Common myeloid progenitor, CD34-positive (primary cell): ENCODE data around the gene TMEM95.

Experiments
- CTCF ChIA-PET: fragments of 350-600 bp; sonication (Branson Sonifier 250); formaldehyde crosslinking; loops from one replicate; lab custom pipeline; 2021; ENCODE audit warnings: antibody characterized with exemption; lab: Charles Lee
- POLR2A ChIA-PET: fragments of 350-600 bp; sonication (Branson Sonifier 250); formaldehyde crosslinking; loops from one replicate; lab custom pipeline; 2021; ENCODE audit warnings: antibody characterized with exemption; lab: Charles Lee
- DNase-seq, 3 donors: peaks; one replicate each; pipeline versions ENCODE4 v3.0.0 to v3.0.0-alpha.2; 2013
- H3K27ac ChIP-seq, 2 experiments: 1 replicate in 1 of 2; 2 replicates in 1 of 2; pipeline ENCODE4 v1.7.0; 2013; ENCODE audit warnings: inconsistent platforms in 2 of 2, low read length in 2 of 2, mild to moderate bottlenecking in 2 of 2, low read depth in 1 of 2, moderate library complexity in 1 of 2; ENCODE audit not compliant: severe bottlenecking in 2 of 2, insufficient read depth in 1 of 2, poor library complexity in 1 of 2
- H3K27me3 ChIP-seq, 5 experiments: replicated peaks in 2 of 5; 1 replicate in 3 of 5; 2 replicates in 2 of 5; pipeline versions ENCODE4 v1.6.1 to v1.7.0; 2013; ENCODE audit warnings: low read length in 4 of 5, mild to moderate bottlenecking in 2 of 5, moderate library complexity in 2 of 5, inconsistent platforms in 1 of 5; ENCODE audit not compliant: insufficient read depth in 5 of 5, control insufficient read depth in 4 of 5
- H3K36me3 ChIP-seq, 4 experiments: 1 replicate in 2 of 4; 2 replicates in 2 of 4; pipeline versions ENCODE4 v1.6.1 to v1.7.0; 2013; ENCODE audit warnings: low read length in 3 of 4, control low read depth in 1 of 4, mild to moderate bottlenecking in 1 of 4; ENCODE audit not compliant: control insufficient read depth in 4 of 4, insufficient read depth in 4 of 4
- H3K4me1 ChIP-seq, 4 experiments: 1 replicate in 3 of 4; 2 replicates in 1 of 4; pipeline versions ENCODE4 v1.6.1 to v1.7.1; 2013; ENCODE audit warnings: low read length in 3 of 4, mild to moderate bottlenecking in 3 of 4, control low read depth in 1 of 4, inconsistent platforms in 1 of 4, moderate library complexity in 1 of 4; ENCODE audit not compliant: control insufficient read depth in 4 of 4, insufficient read depth in 4 of 4; ENCODE audit errors: control extremely low read depth in 1 of 4
- H3K4me3 ChIP-seq, 7 experiments: 1 replicate in 4 of 7; 2 replicates in 3 of 7; pipeline versions ENCODE4 v1.5.1 to v1.7.0; 2013; ENCODE audit warnings: mild to moderate bottlenecking in 7 of 7, low read length in 6 of 7, moderate library complexity in 6 of 7, inconsistent platforms in 2 of 7, low read depth in 2 of 7, control low read depth in 1 of 7; ENCODE audit not compliant: insufficient read depth in 4 of 7, control insufficient read depth in 1 of 7; ENCODE audit errors: extremely low read depth in 1 of 7
- H3K9me3 ChIP-seq, 5 experiments: 1 replicate in 4 of 5; 2 replicates in 1 of 5; pipeline versions ENCODE4 v1.6.1 to v1.7.1; 2013; ENCODE audit warnings: low read length in 4 of 5, mild to moderate bottlenecking in 2 of 5, inconsistent platforms in 1 of 5, low read depth in 1 of 5, moderate library complexity in 1 of 5; ENCODE audit not compliant: control insufficient read depth in 4 of 5, insufficient read depth in 2 of 5; ENCODE audit errors: control extremely low read depth in 1 of 5
- WGBS: methylation state at CpG from one replicate; pipeline ENCODE4 v1.1.5; 2013; ENCODE audit not compliant: insufficient coverage; 5-methylcytosine and 5-hydroxymethylcytosine counted together

Gene TMEM95

DNA sequence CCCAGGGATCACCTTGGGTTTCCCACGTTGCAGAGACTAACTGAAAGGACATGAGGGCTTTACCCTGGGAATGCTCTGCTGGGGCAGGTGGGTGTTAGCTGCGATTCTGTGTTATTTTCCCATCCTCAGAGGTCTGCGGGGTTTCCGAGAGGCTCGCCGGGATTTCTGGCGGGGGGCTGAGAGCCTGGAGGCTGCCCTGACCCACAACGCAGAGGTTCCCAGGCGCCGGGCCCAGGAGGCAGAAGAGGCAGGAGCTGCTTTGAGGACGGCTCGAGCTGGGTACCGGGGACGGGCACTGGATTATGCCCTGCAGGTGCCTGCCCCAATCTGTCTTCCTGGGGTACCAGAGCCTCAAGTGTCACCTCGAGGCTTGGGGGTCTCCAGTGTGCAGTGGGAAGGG is 11.7 kb upstream of the TMEM95 start:
- ChIA-PET CTCF (interaction anchor here (1.2 to 18.5 kb wide), 4 partner anchors 9 to 83 kb away, joined by 3 to 314 read pairs (median 6); partner anchors contain the start of gene NEURL4), POLR2A (interaction anchor here (0.7 kb wide), 1 partner anchor 498 kb away, joined by 3 read pairs; no protein-coding TSS in a partner anchor)
- Histone ChIP-seq H3K9me3 (no peaks in the 10 kb centered on the region), H3K27me3 (no peaks in the 10 kb centered on the region), H3K4me1 (peaks cover 0 to 2% (median under 1%) of the 10 kb centered on the region in 4 experiments), H3K4me3 (no peak overlapping the region), H3K27ac (no peak overlapping the region), H3K36me3 (peaks cover 14 to 83% (median 61%) of the 10 kb centered on the region in 4 experiments)
- 90% methylated on average over 9 of the region's 15 CpGs for WGBS
- DNase-seq, result no peak

- ChIA-PET POLR2A (no interaction called here), CTCF (interaction anchor here (1.5 to 18.5 kb wide), 7 partner anchors 10 to 50 kb away, joined by 3 to 314 read pairs (median 16); partner anchors contain the start of genes ACAP1 and NEURL4)
- Histone ChIP-seq H3K36me3 (peaks cover 16 to 83% (median 53%) of the 10 kb centered on the region in 4 experiments), H3K27ac (no peak overlapping the region), H3K4me3 (no peak overlapping the region), H3K9me3 (no peaks in the 10 kb centered on the region), H3K4me1 (peaks cover 0 to 21% (median 9%) of the 10 kb centered on the region in 4 experiments), H3K27me3 (no peaks in the 10 kb centered on the region)
- 91% methylated on average over 17 of the region's 18 CpGs for WGBS
- DNase-seq, result no peak
Measured at GRCh38 chr17:7346761-7347614, 8.0 kb upstream of the TMEM95 start.

- 96% methylated on average over 12 of the region's 19 CpGs for WGBS
- no peak for DNase-seq
- no peaks in the 10 kb centered on the region for H3K27me3 ChIP-seq
Measured at GRCh38 chr17:7347630-7348477, 7.1 kb upstream of the TMEM95 start.

GRCh38 chr17:7348478-7349242 is 6.3 kb upstream of the TMEM95 start:
- CTCF ChIA-PET, result interaction anchor here (0.5 to 18.5 kb wide), 10 partner anchors 12 to 438 kb away, joined by 3 to 314 read pairs (median 4); partner anchors contain the start of genes ACADVL, ACAP1, DLG4 and NEURL4
- no peak overlapping the region for H3K27ac ChIP-seq
- H3K36me3 ChIP-seq, result peaks cover 13 to 79% (median 41%) of the 10 kb centered on the region in 4 experiments
- POLR2A ChIA-PET, result no interaction called here
- H3K9me3 ChIP-seq, result no peaks in the 10 kb centered on the region
- H3K4me3 ChIP-seq, result no peak overlapping the region
- H3K27me3 ChIP-seq, result no peaks in the 10 kb centered on the region
- DNase-seq, result no peak
- H3K4me1 ChIP-seq, result peaks cover 0 to 31% (median 14%) of the 10 kb centered on the region in 4 experiments
- WGBS, result 91% methylated on average over 15 of the region's 19 CpGs

More at GRCh38 chr17:7347630-7348477, 7.1 kb upstream of the TMEM95 start:
- ChIA-PET POLR2A (no interaction called here), CTCF (interaction anchor here (1.1 to 18.5 kb wide), 7 partner anchors 11 to 302 kb away, joined by 3 to 314 read pairs (median 5); partner anchors contain the start of genes ACADVL, ACAP1, DLG4 and NEURL4)
- Histone ChIP-seq H3K4me1 (peaks cover 0 to 29% (median 13%) of the 10 kb centered on the region in 4 experiments), H3K9me3 (no peaks in the 10 kb centered on the region), H3K27ac (no peak overlapping the region), H3K36me3 (peaks cover 13 to 83% (median 49%) of the 10 kb centered on the region in 4 experiments), H3K4me3 (no peak overlapping the region)

- WGBS, result under 1% methylated on average over 56 of the region's 91 CpGs
- peaks cover 8 to 47% (median 18%) of the 10 kb centered on the region in 4 experiments for H3K36me3 ChIP-seq
- peak within 1 kb of the TSS in 1 of 2 experiments; percentile 49 for H3K27ac ChIP-seq
- H3K9me3 ChIP-seq, result no peaks in the 10 kb centered on the region
- POLR2A ChIA-PET, result interaction anchor here (1.1 kb wide), 1 partner anchor 16 kb away, joined by 4 read pairs; the partner anchor contains the start of gene ACAP1
- DNase-seq, result peak in 2 of 3 donors; percentile 26 to 57
- CTCF ChIA-PET, result interaction anchor here (0.7 to 18.5 kb wide), 4 partner anchors 15 to 131 kb away, joined by 3 to 314 read pairs (median 25); partner anchors contain the start of genes ACAP1 and NEURL4
- H3K4me3 ChIP-seq, result peak within 1 kb of the TSS in 6 of 7 experiments; percentile 52 to 85 (median 74)
- H3K27me3 ChIP-seq, result no peaks in the 10 kb centered on the region
- H3K4me1 ChIP-seq, result peaks cover 0 to 35% (median 14%) of the 10 kb centered on the region in 4 experiments
Measured at GRCh38 chr17:7351665-7352502, 3.1 kb upstream of the TMEM95 start, which contains the start of gene KCTD11. Gene KCTD11 (plus strand): TSS chr17:7352162.
